Mesothelial cell of epicardium (in vitro differentiated cells): ENCODE measurements around the gene FNBP1L. TPM values are rescaled to one million over a fixed set of nuclear protein-coding genes. Genes with fewer than 3 reads are reported as not detected.

Source experiments
- DNase-seq, 2 experiments: peaks; one replicate each; pipeline ENCODE4 v3.0.0; 2021; ENCODE audit warnings: low spot score in 2 of 2; ENCODE audit not compliant: unreplicated experiment in 2 of 2
- H3K27ac Mint-ChIP-seq: 2 replicates; pipeline ENCODE4 v1.8.0; 2021; ENCODE audit warnings: mixed read lengths
- H3K27me3 Mint-ChIP-seq: 2 replicates; pipeline ENCODE4 v1.8.0; 2021; ENCODE audit warnings: low read depth, mixed read lengths
- H3K36me3 Mint-ChIP-seq: 2 replicates; pipeline ENCODE4 v1.8.0; 2021; ENCODE audit warnings: mixed read lengths
- H3K4me1 Mint-ChIP-seq: 2 replicates; pipeline ENCODE4 v1.8.0; 2021; ENCODE audit warnings: mixed read lengths
- H3K4me3 Mint-ChIP-seq: 2 replicates; pipeline ENCODE4 v1.8.0; 2021; ENCODE audit warnings: mild to moderate bottlenecking, moderate library complexity, mixed read lengths
- H3K9me3 Mint-ChIP-seq: 2 replicates; pipeline ENCODE4 v1.8.0; 2021; ENCODE audit warnings: mixed read lengths
- total RNA-seq: library from RNA; stranded (reverse); gene quantifications from 3 replicates; pipeline ENCODE4 v1.2.1, GENCODE V29; 2021
- TF ChIP-seq, protein P1 (sequence below): fragments of 200-600 bp; sonication (generic); IDR thresholded peaks from one replicate; pipeline ENCODE4 v1.5.0; 2021; ENCODE audit warnings: antibody characterized with exemption; ENCODE audit not compliant: unreplicated experiment

FNBP1L gene
- total RNA-seq, 1 donor from 2014 or later = 73.7 TPM

DNA sequence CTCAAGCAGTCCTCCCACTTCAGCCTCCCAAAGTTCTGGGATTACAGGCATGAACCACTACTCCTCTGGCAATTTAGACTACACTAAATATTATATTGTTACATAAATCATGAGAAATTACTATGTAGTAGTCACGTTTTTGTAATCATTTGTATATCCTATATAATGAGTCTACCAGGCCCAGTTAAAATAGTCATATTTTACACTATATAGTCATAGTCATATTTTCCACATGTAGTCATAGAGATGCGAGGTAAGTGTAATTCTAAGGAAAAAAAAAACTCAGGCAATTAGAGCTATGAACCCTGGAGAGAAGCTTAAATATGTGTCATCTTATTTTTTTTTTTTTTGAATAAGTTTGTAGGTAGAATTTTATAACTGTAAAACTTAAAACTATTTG is 90.0 kb downstream of the FNBP1L start:
- H3K36me3 Mint-ChIP-seq = peaks cover 21% of the 10 kb centered on the region
- H3K27ac Mint-ChIP-seq = no peak overlapping the region
- TF ChIP-seq, protein P1, sequence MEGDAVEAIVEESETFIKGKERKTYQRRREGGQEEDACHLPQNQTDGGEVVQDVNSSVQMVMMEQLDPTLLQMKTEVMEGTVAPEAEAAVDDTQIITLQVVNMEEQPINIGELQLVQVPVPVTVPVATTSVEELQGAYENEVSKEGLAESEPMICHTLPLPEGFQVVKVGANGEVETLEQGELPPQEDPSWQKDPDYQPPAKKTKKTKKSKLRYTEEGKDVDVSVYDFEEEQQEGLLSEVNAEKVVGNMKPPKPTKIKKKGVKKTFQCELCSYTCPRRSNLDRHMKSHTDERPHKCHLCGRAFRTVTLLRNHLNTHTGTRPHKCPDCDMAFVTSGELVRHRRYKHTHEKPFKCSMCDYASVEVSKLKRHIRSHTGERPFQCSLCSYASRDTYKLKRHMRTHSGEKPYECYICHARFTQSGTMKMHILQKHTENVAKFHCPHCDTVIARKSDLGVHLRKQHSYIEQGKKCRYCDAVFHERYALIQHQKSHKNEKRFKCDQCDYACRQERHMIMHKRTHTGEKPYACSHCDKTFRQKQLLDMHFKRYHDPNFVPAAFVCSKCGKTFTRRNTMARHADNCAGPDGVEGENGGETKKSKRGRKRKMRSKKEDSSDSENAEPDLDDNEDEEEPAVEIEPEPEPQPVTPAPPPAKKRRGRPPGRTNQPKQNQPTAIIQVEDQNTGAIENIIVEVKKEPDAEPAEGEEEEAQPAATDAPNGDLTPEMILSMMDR = no peak
- no peaks in the 10 kb centered on the region for H3K9me3 Mint-ChIP-seq
- H3K27me3 Mint-ChIP-seq = no peaks in the 10 kb centered on the region
- peaks cover 3% of the 10 kb centered on the region for H3K4me1 Mint-ChIP-seq
- DNase-seq = no peak
- no peak overlapping the region for H3K4me3 Mint-ChIP-seq

DNA sequence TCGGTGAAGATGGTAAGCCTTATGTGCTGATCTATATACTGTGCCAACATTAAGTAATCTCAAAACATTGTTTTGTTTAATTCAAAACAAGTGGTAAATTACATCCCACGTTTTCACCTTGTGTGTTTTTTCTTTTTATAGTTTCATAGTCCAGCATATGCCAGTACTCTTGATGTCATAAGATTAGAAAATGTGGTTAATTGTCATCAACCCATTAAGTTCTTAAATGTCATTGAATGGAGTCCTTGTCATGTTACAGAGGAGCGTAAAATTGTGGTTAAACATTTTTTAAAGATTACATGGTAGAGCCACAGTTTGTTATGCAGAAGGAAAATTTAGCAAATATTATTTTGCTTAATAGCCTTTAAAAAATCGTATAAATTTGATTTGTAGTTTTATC is 93.1 kb downstream of the FNBP1L start:
- Mint-ChIP-seq H3K36me3 (peaks cover 23% of the 10 kb centered on the region), H3K4me1 (peaks cover 5% of the 10 kb centered on the region), H3K9me3 (no peaks in the 10 kb centered on the region), H3K27ac (no peak overlapping the region), H3K4me3 (no peak overlapping the region), H3K27me3 (no peaks in the 10 kb centered on the region)
- TF ChIP-seq, protein P1 = no peak
- no peak for DNase-seq

DNA sequence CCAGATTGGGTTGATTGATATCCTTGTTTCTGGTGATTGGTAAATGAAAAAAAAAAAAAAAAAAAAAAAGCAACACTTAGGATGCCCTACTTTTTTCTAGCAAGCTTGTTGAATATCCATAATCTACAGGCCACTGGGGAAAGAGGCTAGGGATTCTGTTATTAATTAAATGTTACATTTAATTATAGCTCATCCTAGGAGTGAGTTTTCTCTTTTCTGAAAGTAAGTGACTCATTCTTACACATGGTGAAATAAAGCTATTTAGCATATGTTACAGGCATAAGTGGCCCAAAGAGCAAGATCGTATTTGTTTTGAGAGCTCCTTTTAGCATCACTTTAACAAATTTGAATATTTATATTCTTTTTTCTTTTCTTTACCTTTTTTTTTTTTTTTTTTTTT is 94.5 kb downstream of the FNBP1L start:
- TF ChIP-seq, protein P1 = no peak
- no peaks in the 10 kb centered on the region for H3K27me3 Mint-ChIP-seq
- peaks cover 4% of the 10 kb centered on the region for H3K4me1 Mint-ChIP-seq
- H3K9me3 Mint-ChIP-seq = no peaks in the 10 kb centered on the region
- H3K36me3 Mint-ChIP-seq = peaks cover 23% of the 10 kb centered on the region
- no peak overlapping the region for H3K4me3 Mint-ChIP-seq
- no peak overlapping the region for H3K27ac Mint-ChIP-seq
- no peak for DNase-seq

DNA sequence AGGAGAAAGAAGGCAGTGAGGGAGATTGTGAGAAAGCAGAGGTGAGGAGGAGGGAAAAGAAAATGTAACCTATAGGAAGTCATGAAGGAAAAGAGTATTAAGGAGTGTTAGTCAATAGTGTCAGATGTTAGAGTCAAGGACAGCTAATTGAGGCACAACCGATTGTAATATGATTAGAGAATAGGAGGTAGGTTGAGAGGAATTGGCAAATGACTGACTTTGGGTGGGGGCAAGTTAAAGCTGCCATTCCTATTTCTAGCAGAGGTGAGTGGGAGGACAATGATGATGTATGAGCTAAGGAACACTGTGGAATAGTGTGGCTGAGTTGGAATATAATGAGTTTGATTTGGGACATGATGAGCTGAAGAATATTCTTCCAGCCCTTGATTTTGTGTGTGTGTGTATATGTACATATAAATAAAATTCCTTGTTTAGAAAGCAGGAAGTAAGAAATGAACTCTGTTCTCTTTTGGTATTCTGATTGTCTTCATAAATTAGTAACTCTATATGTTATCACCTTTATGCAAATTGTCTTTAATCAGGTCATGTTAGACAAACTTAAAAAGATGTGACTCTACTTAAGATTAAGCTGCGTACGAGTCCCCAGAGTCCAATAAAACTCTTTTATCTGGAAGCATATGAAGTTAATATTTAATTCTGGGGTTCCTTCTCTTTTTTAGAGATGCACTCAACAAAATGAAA is 98.4 kb downstream of the FNBP1L start:
- no peak overlapping the region for H3K27ac Mint-ChIP-seq
- H3K36me3 Mint-ChIP-seq = peaks cover 36% of the 10 kb centered on the region

DNA sequence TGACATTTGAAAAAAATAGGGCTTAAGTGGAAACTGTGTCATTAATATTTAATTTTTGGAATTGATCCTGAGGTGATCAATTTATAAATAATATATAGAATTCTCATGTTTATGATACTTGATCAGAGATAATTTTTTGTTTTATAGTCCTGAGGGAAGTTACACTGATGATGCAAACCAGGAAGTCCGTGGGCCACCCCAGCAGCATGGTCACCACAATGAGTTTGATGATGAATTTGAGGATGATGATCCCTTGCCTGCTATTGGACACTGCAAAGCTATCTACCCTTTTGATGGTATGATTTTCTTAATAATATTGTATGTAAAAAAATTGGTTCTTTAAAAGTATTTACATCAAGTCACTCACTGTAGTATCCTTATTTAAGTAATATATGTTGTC is 101.2 kb downstream of the FNBP1L start:
- peaks cover 39% of the 10 kb centered on the region for H3K36me3 Mint-ChIP-seq
- no peak for DNase-seq
- TF ChIP-seq, protein P1 = no peak
- no peaks in the 10 kb centered on the region for H3K9me3 Mint-ChIP-seq
- H3K4me1 Mint-ChIP-seq = peaks cover 24% of the 10 kb centered on the region
- no peaks in the 10 kb centered on the region for H3K27me3 Mint-ChIP-seq
- H3K27ac Mint-ChIP-seq = no peak overlapping the region
- no peak overlapping the region for H3K4me3 Mint-ChIP-seq

More for the DNA sequence above, 98.4 kb downstream of the FNBP1L start:
- DNase-seq = no peak
- TF ChIP-seq, protein P1 = no peak
- Mint-ChIP-seq H3K9me3 (no peaks in the 10 kb centered on the region), H3K27me3 (no peaks in the 10 kb centered on the region), H3K4me1 (peaks cover 3% of the 10 kb centered on the region), H3K4me3 (no peak overlapping the region)

- H3K36me3 Mint-ChIP-seq = peaks cover 38% of the 10 kb centered on the region
Measured at GRCh38 chr1:93549811-93550210, 101.9 kb downstream of the FNBP1L start.

More at GRCh38 chr1:93549811-93550210, 101.9 kb downstream of the FNBP1L start:
- no peak overlapping the region for H3K4me3 Mint-ChIP-seq
- no peak overlapping the region for H3K27ac Mint-ChIP-seq
- no peaks in the 10 kb centered on the region for H3K27me3 Mint-ChIP-seq
- TF ChIP-seq, protein P1 = no peak
- no peaks in the 10 kb centered on the region for H3K9me3 Mint-ChIP-seq
- H3K4me1 Mint-ChIP-seq = peaks cover 28% of the 10 kb centered on the region
- DNase-seq = no peak
